Epithelial cell of prostate (primary cell): Measurements from ENCODE around the gene RAB6B.
"Not testable (repeated sequence)": the region's sequence is repeated elsewhere in the genome, so short reads cannot be mapped to it uniquely, and the experiment has no call there.

Experiments used
- DNase-seq: peaks from one replicate; pipeline ENCODE4 v3.0.0-alpha.2; 2011; ENCODE audit warnings: low read depth, low spot score
- H3K27ac ChIP-seq: fragments of 450-650 bp; 2 replicates; pipeline ENCODE4 v1.5.1; 2017; ENCODE audit warnings: mild to moderate bottlenecking

RAB6B gene

DNA sequence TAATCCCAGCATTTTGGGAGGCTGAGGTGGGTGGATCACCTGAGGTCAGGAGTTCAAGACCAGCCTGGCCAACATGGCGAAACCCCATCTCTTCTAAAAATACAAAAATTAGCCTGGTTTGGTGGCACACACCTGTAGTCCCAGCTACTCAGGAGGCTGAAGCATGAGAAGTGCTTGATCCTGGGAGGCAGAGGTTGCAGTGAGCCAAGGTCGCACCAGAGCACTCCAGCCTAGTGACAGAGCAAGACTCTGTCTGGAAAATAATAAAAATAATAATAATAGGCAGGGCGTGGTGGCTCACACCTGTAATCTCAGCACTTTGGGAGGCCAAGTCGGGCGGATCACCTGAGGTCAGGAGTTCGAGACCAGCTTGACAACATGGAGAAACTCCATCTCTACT, 114.9 kb downstream of the RAB6B start:
- DNase-seq, H3K27ac ChIP-seq: not testable (repeated sequence)

DNA sequence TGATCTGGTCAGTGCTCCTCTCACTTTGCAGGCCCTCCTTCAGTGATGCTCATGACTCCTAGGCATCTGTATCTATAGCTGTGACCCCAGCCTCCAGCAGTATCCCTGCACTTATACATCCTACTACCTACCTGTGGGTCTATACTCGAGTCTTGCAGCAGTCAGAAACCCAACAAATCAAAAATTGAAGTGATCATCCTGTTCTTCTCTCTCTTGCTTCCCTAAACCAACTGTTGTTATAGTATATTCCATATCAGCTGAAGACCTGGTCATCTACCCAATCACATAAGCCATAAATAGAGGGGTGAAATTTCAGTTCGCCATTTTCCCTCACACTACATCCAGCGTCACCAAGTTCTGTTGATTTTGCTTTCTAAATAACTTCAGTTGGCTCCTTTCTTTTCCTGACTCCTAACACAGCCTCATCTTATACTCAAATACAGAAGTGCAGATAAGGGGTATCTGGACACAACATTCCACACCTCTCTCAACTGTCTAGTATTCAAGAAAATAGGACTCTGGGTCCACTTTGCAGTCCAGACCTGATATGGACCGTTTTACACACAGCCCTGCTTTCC, 116.0 kb downstream of the RAB6B start:
- no peak for DNase-seq
- H3K27ac ChIP-seq, result no peak overlapping the region

DNA sequence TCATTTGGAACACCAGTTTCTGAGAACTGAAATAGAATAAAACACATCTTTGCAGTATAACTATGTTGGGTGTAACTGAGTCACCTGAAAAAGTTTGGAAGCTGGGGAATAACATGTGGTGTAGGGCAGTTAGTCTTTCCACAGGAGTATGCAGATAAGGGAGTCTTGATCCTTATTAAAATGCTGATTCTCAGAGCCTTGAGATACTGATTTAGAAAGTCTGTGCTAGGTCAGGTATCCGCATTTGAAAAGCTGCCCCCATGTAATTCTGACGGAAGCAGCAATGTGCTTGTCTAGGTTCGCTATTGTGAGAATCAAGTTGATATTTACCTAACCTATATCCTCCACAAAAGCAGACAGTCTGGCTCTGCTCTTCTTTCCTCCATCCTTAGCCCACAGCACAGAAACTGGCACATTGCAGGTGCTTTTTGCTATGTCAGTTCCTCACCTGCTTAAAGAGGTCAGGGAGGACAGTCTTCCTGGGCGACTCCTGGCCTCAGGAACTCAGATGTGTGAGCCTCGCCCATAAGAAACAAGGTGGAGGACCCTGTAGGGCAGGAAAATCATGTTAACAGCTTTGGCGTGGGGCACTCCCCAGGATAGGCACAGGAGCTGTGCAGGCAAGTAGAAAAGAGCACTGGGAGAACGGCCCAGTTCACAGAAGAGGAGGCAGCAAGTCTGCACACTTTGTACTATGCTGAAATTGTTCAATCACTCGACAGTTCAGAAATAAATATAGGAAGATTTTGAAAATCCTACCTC, 117.7 kb downstream of the RAB6B start:
- no peak for DNase-seq
- H3K27ac ChIP-seq, result no peak overlapping the region

DNA sequence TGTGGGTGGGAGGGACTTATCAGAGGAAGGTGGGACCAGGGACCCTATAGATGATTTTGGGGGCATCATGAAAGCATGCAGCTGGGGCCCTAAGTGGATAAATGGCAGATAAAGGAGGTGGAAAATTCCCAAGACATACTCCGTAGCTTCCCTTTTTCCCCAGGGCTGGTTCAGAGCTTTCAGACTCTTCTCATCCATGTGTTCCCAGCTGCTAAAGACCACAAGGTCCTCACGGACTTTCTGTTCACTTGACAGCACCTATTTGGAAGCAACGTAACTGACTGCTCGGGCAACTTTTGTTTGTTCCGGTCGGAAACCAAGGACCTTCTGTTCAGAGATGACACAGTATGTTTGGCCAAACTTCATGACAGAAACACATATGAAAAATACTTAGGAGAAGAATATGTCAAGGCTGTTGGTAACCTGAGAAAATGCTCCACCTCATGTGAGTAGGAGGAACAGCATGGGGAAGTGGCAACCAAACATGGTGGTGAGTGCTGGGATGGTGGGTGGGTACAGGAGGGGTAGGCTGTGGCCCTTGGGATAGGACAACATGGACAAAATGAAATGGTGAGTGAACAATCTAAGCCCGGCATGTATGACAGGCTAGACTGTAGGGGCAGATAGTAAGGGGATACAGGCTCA, 118.8 kb downstream of the RAB6B start:
- DNase-seq, result no peak
- no peak overlapping the region for H3K27ac ChIP-seq

DNA sequence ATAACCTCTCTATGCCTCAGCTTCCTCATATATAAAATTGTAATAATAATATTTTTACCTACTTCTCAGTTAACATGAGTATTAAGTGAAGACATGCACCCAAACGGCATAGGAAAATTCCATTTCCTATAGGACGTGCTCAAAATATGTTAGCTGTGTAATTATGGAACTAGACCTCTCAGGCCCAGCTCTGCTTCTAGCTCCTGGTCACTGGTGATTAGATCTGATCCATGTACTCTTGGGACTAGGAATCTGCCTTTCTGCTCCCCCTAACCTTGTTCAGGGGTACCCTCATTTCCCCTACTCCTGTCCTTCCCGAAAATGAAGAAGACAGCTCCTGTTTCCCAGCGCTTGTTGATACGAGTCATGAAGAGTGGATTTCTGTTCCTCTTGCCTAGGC, 119.8 kb downstream of the RAB6B start:
- no peak overlapping the region for H3K27ac ChIP-seq
- no peak for DNase-seq

DNA sequence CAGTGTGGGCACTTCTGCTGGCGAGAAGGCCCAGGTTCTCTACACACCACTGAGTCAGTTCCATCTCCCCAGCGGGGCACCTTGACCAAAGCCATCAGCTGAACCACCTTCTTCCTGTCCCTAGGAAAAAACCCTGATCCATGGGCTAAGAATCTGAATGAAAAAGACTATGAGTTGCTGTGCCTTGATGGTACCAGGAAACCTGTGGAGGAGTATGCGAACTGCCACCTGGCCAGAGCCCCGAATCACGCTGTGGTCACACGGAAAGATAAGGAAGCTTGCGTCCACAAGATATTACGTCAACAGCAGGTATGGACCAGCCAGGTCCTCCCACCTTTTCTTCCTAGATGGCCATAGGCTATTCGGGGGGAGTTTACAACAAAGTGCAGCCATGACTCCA, 120.4 kb downstream of the RAB6B start:
- no peak for DNase-seq
- H3K27ac ChIP-seq, result no peak overlapping the region
